Testis (tissue), 2 donors: ENCODE results near the gene ELMO3.

ENCODE experiments used
- POLR2A ChIP-seq: fragments of 450-650 bp; IDR thresholded peaks from one replicate; pipeline ENCODE4 v1.6.1; 2017; ENCODE audit warnings: antibody characterized with exemption, mild to moderate bottlenecking, moderate library complexity
- TF ChIP-seq, protein P1 (sequence below), 3 experiments: fragments of 450-650 bp in 2 of 3; fragments of 200-600 bp in 1 of 3; sonication (generic) in 1 of 3; IDR thresholded peaks; one replicate each; pipeline ENCODE4 v1.5.1; 2016 to 2019; ENCODE audit warnings: antibody characterized with exemption in 3 of 3, mild to moderate bottlenecking in 2 of 3, moderate library complexity in 1 of 3

DNA sequence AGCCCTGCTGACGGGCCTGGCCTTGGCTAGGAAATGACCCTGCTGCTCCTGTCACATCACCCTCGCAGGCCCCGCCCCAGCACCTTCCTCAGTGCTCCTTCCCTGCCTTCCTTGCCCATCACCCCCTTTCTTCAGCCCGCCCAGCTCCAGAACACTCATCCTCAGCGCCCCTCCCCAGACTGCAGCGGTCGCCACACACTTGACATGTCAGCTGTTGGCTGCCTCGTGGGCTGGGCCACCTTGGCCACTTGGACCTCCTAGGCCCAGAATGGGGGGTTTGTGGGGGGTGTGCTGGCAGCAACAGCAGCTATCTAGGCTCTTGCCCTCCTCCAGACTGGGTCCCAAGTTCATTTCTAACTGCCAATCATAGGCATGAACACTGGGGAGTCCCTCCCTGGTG, 10.6 kb downstream of the ELMO3 start:
- TF ChIP-seq, protein P1, sequence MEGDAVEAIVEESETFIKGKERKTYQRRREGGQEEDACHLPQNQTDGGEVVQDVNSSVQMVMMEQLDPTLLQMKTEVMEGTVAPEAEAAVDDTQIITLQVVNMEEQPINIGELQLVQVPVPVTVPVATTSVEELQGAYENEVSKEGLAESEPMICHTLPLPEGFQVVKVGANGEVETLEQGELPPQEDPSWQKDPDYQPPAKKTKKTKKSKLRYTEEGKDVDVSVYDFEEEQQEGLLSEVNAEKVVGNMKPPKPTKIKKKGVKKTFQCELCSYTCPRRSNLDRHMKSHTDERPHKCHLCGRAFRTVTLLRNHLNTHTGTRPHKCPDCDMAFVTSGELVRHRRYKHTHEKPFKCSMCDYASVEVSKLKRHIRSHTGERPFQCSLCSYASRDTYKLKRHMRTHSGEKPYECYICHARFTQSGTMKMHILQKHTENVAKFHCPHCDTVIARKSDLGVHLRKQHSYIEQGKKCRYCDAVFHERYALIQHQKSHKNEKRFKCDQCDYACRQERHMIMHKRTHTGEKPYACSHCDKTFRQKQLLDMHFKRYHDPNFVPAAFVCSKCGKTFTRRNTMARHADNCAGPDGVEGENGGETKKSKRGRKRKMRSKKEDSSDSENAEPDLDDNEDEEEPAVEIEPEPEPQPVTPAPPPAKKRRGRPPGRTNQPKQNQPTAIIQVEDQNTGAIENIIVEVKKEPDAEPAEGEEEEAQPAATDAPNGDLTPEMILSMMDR (IDR thresholded peaks at IDR 0.05): no peak
- TF ChIP-seq POLR2A: no peak
